ENCODE results near the gene RNF208.

GRCh38 chr9:137266585-137267453 lies 44.8 kb upstream of the RNF208 start:
- no peak for TF ChIP-seq POLR2AphosphoS5 (IDR thresholded peaks at IDR 0.05)
- TF ChIP-seq CTCF (IDR thresholded peaks at IDR 0.05) = no peak
- TF ChIP-seq POLR2A (IDR thresholded peaks at IDR 0.05) = no peak

Measured in breast epithelium (tissue), 3 donors.